GM12875 (cell line): Measurements from ENCODE around the gene PAK2.

Experiments
- H3K4me3 ChIP-seq: one replicate; pipeline ENCODE4 v1.5.1; 2011; ENCODE audit warnings: low read depth, low read length, control low read depth
- TF ChIP-seq, protein P1 (sequence below): IDR thresholded peaks from 2 replicates; pipeline ENCODE4 v1.5.1; 2011; ENCODE audit warnings: low read depth, mild to moderate bottlenecking, control low read depth, inconsistent platforms, low read length, moderate library complexity, borderline replicate concordance; ENCODE audit not compliant: insufficient read depth

The PAK2 gene

DNA sequence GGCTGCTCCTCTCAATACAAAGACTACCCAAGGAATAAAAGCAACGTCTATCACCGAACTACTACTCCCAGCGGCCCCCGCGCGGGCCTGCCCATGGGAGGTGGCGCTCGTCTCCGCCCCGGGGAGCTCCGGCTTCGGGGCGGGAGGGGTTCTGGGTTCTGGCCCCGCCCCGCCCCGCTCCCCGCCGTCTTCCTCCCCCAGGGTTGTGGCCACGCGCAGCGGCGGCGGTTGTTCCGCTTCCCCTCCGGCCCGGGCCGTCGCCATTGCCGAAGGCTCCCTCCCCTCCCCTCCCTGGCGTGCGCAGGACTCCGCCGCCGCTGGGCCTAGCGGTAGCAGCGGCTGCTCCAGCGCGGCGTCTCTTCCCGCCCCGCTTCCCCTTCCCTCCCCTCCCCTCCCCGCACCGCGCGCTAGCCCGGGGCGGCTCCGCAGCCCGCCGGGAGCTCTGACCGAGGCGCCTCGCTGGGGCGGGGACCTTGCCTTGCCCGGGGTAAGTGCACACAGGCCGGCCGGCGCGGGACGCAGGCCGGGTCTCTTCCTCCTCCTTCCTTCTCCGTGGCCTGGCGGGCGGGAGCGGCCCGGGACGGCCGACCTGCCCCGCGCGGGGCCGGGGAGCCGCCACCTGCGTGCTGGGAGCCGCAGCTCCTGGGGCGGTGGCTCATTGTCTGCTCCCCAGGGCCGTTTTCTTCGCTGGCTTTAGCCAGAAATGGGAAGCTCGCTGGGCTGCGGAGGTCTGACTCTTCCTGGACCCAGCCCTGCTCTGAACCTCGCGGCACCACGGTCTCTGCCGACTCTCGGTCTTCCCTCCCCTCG is at the start of gene PAK2:
TSS of gene PAK2 (plus strand) at position 187 of the 810 bp plus-strand sequence. CDS start 42,790 bp downstream, outside the sequence.
- H3K4me3 ChIP-seq: peak within 1 kb of the TSS; percentile 93
- TF ChIP-seq, protein P1, sequence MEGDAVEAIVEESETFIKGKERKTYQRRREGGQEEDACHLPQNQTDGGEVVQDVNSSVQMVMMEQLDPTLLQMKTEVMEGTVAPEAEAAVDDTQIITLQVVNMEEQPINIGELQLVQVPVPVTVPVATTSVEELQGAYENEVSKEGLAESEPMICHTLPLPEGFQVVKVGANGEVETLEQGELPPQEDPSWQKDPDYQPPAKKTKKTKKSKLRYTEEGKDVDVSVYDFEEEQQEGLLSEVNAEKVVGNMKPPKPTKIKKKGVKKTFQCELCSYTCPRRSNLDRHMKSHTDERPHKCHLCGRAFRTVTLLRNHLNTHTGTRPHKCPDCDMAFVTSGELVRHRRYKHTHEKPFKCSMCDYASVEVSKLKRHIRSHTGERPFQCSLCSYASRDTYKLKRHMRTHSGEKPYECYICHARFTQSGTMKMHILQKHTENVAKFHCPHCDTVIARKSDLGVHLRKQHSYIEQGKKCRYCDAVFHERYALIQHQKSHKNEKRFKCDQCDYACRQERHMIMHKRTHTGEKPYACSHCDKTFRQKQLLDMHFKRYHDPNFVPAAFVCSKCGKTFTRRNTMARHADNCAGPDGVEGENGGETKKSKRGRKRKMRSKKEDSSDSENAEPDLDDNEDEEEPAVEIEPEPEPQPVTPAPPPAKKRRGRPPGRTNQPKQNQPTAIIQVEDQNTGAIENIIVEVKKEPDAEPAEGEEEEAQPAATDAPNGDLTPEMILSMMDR: no peak

DNA sequence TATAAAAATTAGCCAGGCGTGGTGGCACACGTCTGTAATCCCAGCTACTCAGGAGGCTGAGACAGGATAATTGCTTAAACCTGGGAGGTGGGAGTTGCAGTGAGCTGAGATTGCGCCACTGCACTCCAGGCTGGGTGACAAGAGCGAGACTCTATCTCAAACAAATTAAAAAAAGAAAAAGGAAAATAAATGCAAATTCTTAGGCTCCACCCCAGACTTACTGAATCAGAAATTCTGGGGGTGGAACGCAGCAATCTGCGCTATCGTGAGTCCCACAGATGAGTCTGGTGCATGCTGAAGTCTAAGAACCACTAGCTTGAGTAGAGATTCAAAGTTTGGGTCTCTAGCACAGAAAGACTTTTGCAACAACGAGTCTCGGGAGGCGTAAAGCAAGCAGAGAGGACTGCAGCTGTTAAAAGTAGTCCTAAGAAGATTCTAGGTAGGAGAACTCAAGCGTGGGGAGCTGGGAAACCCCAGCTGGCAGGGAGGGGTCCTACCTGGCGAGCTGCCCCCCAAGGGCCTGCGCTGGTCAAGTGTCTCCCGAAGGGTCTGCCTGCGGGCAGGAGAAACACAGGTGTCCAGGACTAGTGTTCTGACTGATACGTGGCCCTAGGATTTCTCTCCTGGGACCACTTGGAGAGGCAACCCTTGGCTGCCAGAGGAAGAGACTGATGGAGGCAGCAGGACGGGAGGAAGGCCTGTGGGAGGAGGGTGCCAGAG is 49.6 kb upstream of the PAK2 start:
- TF ChIP-seq, protein P1: no peak
- H3K4me3 ChIP-seq: no peak overlapping the region

DNA sequence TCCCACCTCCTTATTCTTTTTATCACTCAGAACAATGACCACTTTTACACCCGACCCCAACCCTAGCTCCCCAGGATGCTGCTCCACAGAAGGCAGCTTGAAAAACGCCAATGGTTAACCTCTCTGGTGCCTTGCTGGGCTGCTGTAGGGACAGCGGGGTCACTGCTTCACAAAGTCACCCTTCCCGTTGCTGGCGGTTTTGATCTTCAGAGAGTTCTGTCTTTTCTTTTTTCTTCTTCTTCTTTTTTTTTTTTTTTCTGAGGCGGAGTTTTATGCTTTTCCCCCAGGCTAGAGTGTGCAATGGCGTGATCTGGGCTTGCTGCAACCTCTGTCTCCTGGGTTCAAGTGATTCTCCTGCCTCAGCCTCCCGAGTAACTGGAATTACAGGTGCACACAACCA is 48.3 kb upstream of the PAK2 start:
- TF ChIP-seq, protein P1: no peak
- no peak overlapping the region for H3K4me3 ChIP-seq

DNA sequence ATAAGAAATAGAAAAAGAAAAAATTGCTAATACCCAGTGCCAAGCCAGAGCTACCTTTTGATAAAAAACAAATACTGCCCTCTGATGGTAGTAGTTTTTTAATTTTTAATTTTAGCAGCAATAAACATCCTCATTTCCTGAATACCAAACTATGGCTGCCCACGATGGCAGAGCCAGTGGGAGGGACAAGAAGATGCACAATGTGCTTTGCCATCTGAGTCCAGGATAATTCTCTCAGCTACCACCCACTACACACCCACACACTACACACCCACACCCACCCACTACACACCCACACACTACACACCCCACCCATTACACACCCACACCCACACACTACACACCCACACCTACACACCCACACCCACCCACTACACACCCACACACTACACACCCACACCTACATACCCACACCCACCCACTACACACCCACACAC is 45.4 kb upstream of the PAK2 start:
- TF ChIP-seq, protein P1: no peak
- H3K4me3 ChIP-seq: no peak overlapping the region

DNA sequence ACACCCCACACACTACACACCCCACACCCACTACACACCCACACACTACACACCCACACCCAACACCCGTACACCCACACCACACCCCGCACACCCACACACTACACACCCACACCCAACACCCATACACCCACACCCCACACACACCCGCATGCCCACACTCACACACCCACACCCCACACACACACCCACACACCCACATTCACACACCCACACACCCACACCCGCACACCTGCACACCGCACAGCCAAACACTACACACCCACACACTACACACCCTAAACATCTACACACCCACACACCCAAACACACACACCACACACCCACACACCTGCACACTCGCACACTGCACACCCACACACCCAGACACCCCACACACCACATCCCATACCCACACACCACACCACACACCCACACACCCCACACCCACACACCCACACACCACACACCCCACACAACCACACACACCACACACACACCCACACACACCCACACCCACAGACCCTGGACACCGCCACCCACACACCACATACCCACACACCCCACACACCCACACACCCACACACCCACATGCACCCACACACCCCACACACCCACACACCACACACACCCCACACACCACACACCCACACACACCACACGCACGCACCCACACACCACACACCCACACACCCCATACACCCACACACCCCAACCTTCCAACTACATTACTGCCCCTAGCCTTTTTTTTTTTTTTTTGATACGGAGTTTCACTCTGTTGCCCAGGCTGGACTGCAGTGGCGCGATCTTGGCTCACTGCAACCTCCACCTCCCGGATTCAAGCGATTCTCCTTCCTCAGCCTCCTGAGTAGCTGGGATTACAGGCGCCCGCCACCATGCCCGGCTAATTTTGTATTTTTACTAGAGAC is 44.5 kb upstream of the PAK2 start:
- TF ChIP-seq, protein P1: no peak
- no peak overlapping the region for H3K4me3 ChIP-seq

DNA sequence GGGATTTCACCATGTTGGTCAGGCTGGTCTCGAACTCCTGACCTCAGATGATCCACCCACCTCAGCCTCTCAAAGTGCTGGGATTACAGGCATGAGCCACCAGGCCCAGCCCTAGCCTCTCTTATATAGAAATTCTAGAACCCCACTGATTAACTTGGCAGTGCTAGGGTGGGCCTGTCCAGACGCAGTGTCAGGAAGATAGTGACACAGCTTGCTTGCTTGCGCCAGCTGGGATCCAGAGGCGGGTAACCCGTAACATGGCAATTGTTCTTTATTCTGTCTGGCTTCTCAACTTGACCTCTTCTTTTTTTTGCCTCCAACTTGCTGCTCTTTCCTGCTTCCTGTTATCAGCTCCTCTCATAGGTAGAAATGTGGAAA is 43.8 kb upstream of the PAK2 start:
- TF ChIP-seq, protein P1: no peak
- no peak overlapping the region for H3K4me3 ChIP-seq
